GM21576 (cell line): ENCODE measurements around the gene PAX8.

Experiments
- ATAC-seq: cut with Tn5 transposase; IDR thresholded peaks from one replicate; pipeline ENCODE4 v1.9.1; 2021; ENCODE audit warnings: mild to moderate bottlenecking, moderate library complexity; ENCODE audit not compliant: unreplicated experiment

PAX8 gene

GRCh38 chr2:113224647-113225236, 54.0 kb downstream of the PAX8 start:
- no peak for ATAC-seq

GRCh38 chr2:113223813-113224212, 54.9 kb downstream of the PAX8 start:
- no peak for ATAC-seq

GRCh38 chr2:113221846-113222245, 56.9 kb downstream of the PAX8 start:
- ATAC-seq = no peak

GRCh38 chr2:113220970-113221708, 57.6 kb downstream of the PAX8 start:
- no peak for ATAC-seq

- ATAC-seq = no peak
Observed at GRCh38 chr2:113219889-113220641, 58.7 kb downstream of the PAX8 start.

GRCh38 chr2:113219525-113219888, 59.2 kb downstream of the PAX8 start:
- no peak for ATAC-seq

- no peak for ATAC-seq
Observed at GRCh38 chr2:113219092-113219441, 59.7 kb downstream of the PAX8 start.

GRCh38 chr2:113218283-113219091, 60.2 kb downstream of the PAX8 start:
- ATAC-seq = no peak

- ATAC-seq = no peak
Observed at GRCh38 chr2:113217455-113218282, 61.1 kb downstream of the PAX8 start.

GRCh38 chr2:113216891-113217454, 61.7 kb downstream of the PAX8 start:
- ATAC-seq = no peak

- ATAC-seq = no peak
Observed at GRCh38 chr2:113216321-113216720, 62.4 kb downstream of the PAX8 start.

- ATAC-seq = no peak
Observed at GRCh38 chr2:113215056-113215455, 63.7 kb downstream of the PAX8 start.

- no peak for ATAC-seq
Observed at GRCh38 chr2:113214141-113214540, 64.6 kb downstream of the PAX8 start.

GRCh38 chr2:113213061-113213930, 65.4 kb downstream of the PAX8 start:
- ATAC-seq = no peak

- no peak for ATAC-seq
Observed at GRCh38 chr2:113212245-113213060, 66.3 kb downstream of the PAX8 start.

- ATAC-seq = no peak
Observed at GRCh38 chr2:113211226-113212105, 67.3 kb downstream of the PAX8 start.

GRCh38 chr2:113209646-113210171, 69.0 kb downstream of the PAX8 start:
- ATAC-seq = no peak
